K562 (cell line): ENCODE data around the gene NUP214. TPM values are rescaled to one million over a fixed set of nuclear protein-coding genes. Genes with fewer than 3 reads are reported as not detected.

Experiments
- ZNF134 ChIP-seq: fragments of 250-450 bp; sonication (Bioruptor Pico); conservative IDR thresholded peaks from 2 replicates; pipeline ENCODE4 v1.4.0; 2020
- ZNF282 ChIP-seq: sonication (generic); formaldehyde crosslinking; IDR thresholded peaks from 2 replicates; pipeline ENCODE4 v1.8.1; 2023; ENCODE audit warnings: missing genetic modification reagents
- polyA plus RNA-seq, 8 experiments: library from polyadenylated mRNA; depleted of rRNA in 4 of 8; stranded (reverse) in 5 of 8; unstranded in 3 of 8; fragments of >200 nt; fragmentation: Nextera tagmentation in 2 of 8; fragmentation: Illumina TruSeq in 1 of 8; extraction: Ambion mirVana in 2 of 8; extraction: Trizol in 1 of 8; gene quantifications; 2 replicates each; pipeline versions ENCODE4 v1.2.1 to v1.2.3, GENCODE V29; 2011 to 2014; ENCODE audit warnings: inconsistent platforms in 1 of 8, missing spikeins in 1 of 8
- total RNA-seq, 7 experiments: library from RNA; depleted of rRNA in 6 of 7; stranded (reverse); fragments of >200 nt in 6 of 7; fragmentation: Illumina TruSeq in 2 of 7; extraction: Trizol in 2 of 7; gene quantifications; 2 replicates each; pipeline versions ENCODE4 v1.2.1 to v1.2.3, GENCODE V29; 2011 to 2021; ENCODE audit warnings: low replicate concordance in 1 of 7
- TF ChIP-seq, protein P1 (sequence below): IDR thresholded peaks from 2 replicates; pipeline ENCODE4 v1.6.1; 2016; ENCODE audit warnings: missing genetic modification characterization, missing compliant biosample characterization
- TF ChIP-seq, protein P2 (sequence below): fragments of 250-450 bp; sonication (Bioruptor Pico); IDR thresholded peaks from 2 replicates; pipeline ENCODE4 v1.4.0; 2020; ENCODE audit warnings: mild to moderate bottlenecking, moderate library complexity, borderline replicate concordance
- TF ChIP-seq, protein P3 (sequence below): fragments of 250-450 bp; sonication (Bioruptor Pico); IDR thresholded peaks from 2 replicates; pipeline ENCODE4 v1.8.0; 2022; ENCODE audit warnings: inconsistent platforms, mild to moderate bottlenecking, moderate library complexity, borderline replicate concordance

NUP214 gene
- total and polyA plus RNA-seq, 9 of the 15 experiments (the other 6 are each of a cell fraction or from before 2014, with no cell fraction given): 56.9 to 332 (median 97.1) TPM

DNA sequence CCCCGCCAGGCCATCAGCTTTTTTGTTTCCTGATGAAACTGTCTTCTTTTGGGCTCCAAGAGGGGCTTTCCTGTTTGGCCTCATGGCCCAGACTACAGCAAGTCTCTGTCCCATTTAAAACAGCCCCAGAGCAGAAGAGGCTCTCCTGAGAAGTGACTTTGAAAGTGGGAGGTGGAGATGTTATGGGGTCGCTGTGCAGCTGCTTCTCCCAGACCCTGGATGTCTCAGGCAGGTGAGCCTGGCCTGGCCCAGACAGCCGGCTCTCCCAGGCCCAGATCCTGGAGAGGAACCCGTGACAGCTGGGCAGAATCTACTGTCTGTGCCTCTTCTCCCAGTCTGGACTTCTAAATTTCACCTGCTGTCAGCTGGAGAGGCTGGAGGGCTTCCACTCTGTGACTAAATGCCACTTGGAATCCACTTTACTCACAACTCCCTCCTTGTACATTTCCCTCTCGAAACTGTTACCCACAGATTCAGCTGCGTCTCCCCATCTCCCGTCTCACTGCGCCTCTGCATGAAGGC lies 130.4 kb downstream of the NUP214 start (continued):
- TF ChIP-seq, protein P1, sequence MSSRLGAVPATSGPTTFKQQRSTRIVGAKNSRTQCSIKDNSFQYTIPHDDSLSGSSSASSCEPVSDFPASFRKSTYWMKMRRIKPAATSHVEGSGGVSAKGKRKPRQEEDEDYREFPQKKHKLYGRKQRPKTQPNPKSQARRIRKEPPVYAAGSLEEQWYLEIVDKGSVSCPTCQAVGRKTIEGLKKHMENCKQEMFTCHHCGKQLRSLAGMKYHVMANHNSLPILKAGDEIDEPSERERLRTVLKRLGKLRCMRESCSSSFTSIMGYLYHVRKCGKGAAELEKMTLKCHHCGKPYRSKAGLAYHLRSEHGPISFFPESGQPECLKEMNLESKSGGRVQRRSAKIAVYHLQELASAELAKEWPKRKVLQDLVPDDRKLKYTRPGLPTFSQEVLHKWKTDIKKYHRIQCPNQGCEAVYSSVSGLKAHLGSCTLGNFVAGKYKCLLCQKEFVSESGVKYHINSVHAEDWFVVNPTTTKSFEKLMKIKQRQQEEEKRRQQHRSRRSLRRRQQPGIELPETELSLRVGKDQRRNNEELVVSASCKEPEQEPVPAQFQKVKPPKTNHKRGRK (tag): no peak
- TF ChIP-seq, protein P2, sequence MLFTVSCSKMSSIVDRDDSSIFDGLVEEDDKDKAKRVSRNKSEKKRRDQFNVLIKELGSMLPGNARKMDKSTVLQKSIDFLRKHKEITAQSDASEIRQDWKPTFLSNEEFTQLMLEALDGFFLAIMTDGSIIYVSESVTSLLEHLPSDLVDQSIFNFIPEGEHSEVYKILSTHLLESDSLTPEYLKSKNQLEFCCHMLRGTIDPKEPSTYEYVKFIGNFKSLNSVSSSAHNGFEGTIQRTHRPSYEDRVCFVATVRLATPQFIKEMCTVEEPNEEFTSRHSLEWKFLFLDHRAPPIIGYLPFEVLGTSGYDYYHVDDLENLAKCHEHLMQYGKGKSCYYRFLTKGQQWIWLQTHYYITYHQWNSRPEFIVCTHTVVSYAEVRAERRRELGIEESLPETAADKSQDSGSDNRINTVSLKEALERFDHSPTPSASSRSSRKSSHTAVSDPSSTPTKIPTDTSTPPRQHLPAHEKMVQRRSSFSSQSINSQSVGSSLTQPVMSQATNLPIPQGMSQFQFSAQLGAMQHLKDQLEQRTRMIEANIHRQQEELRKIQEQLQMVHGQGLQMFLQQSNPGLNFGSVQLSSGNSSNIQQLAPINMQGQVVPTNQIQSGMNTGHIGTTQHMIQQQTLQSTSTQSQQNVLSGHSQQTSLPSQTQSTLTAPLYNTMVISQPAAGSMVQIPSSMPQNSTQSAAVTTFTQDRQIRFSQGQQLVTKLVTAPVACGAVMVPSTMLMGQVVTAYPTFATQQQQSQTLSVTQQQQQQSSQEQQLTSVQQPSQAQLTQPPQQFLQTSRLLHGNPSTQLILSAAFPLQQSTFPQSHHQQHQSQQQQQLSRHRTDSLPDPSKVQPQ (CRISPR knock-in tag): no peak
- TF ChIP-seq, protein P3, sequence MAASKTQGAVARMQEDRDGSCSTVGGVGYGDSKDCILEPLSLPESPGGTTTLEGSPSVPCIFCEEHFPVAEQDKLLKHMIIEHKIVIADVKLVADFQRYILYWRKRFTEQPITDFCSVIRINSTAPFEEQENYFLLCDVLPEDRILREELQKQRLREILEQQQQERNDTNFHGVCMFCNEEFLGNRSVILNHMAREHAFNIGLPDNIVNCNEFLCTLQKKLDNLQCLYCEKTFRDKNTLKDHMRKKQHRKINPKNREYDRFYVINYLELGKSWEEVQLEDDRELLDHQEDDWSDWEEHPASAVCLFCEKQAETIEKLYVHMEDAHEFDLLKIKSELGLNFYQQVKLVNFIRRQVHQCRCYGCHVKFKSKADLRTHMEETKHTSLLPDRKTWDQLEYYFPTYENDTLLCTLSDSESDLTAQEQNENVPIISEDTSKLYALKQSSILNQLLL: no peak
- TF ChIP-seq ZNF134: no peak
- no peak for TF ChIP-seq ZNF282 (CRISPR knock-in tag)
